Left renal pelvis (tissue), 4 donors: ENCODE results near the gene PPFIA4. TPM values are rescaled to one million over a fixed set of nuclear protein-coding genes. Genes with fewer than 3 reads are reported as not detected.

Experiments
- DNase-seq, 4 donors: peaks; one replicate each; pipeline ENCODE4 v3.0.0-alpha.2; 2013; ENCODE audit warnings: low read depth in 4 of 4, low spot score in 3 of 4
- polyA plus RNA-seq, 4 donors: library from polyadenylated mRNA; unstranded; fragments of 120-200 nt; gene quantifications; one replicate each; pipeline ENCODE4 v1.2.1, GENCODE V29; 2013; ENCODE audit not compliant: insufficient read length in 4 of 4

Gene PPFIA4
- polyA plus RNA-seq, 4 donors, result 2.2 to 15.3 (median 5.2) TPM

GRCh38 chr1:203081465-203082230 is 55.4 kb downstream of the PPFIA4 start:
- DNase-seq, result no peak

- DNase-seq, result no peak
Observed at GRCh38 chr1:203082231-203082505, 55.9 kb downstream of the PPFIA4 start.

- no peak for DNase-seq
Observed at GRCh38 chr1:203082571-203083462, 56.5 kb downstream of the PPFIA4 start.

- no peak for DNase-seq
Observed at GRCh38 chr1:203083463-203083921, 57.2 kb downstream of the PPFIA4 start.

- DNase-seq, result no peak
Observed at GRCh38 chr1:203084588-203085527, 58.6 kb downstream of the PPFIA4 start.

GRCh38 chr1:203085528-203086406 is 59.5 kb downstream of the PPFIA4 start, which contains the start of gene MYOG:
TSS of gene MYOG (minus strand) at chr1:203086012. CDS start at chr1:203085961, 51 bp downstream.
- DNase-seq, result no peak

- no peak for DNase-seq
Observed at GRCh38 chr1:203086992-203087763, 60.9 kb downstream of the PPFIA4 start.

GRCh38 chr1:203088441-203088840 is 62.1 kb downstream of the PPFIA4 start:
- DNase-seq, result no peak

GRCh38 chr1:203089001-203089650 is 62.8 kb downstream of the PPFIA4 start:
- no peak for DNase-seq

- DNase-seq, result no peak
Observed at GRCh38 chr1:203089651-203090045, 63.4 kb downstream of the PPFIA4 start.

- DNase-seq, result no peak
Observed at GRCh38 chr1:203090421-203091198, 64.3 kb downstream of the PPFIA4 start.

GRCh38 chr1:203091199-203091477 is 64.8 kb downstream of the PPFIA4 start:
- no peak for DNase-seq

- no peak for DNase-seq
Observed at GRCh38 chr1:203091761-203092330, 65.6 kb downstream of the PPFIA4 start.

- no peak for DNase-seq
Observed at GRCh38 chr1:203093754-203094410, 67.6 kb downstream of the PPFIA4 start.

GRCh38 chr1:203095061-203095690 is 68.9 kb downstream of the PPFIA4 start:
- DNase-seq, result no peak

GRCh38 chr1:203096566-203096965 is 70.3 kb downstream of the PPFIA4 start:
- no peak for DNase-seq

GRCh38 chr1:203097001-203097400 is 70.7 kb downstream of the PPFIA4 start:
- DNase-seq, result no peak
